Thoracic aorta endothelial cell (primary cell): ENCODE data around the gene ATP10A. TPM values are rescaled to one million over a fixed set of nuclear protein-coding genes. Genes with fewer than 3 reads are reported as not detected.

Experiments
- small RNA-seq: library from RNA; depleted of rRNA; stranded (forward); fragments of <200 nt; gene quantifications from one replicate; pipeline ENCODE3, GENCODE V24; 2012
- total RNA-seq: library from RNA; depleted of rRNA; stranded (reverse); fragments of >200 nt; gene quantifications from 2 replicates; pipeline ENCODE4 v1.2.3, GENCODE V29; 2012

ATP10A gene, protein sequence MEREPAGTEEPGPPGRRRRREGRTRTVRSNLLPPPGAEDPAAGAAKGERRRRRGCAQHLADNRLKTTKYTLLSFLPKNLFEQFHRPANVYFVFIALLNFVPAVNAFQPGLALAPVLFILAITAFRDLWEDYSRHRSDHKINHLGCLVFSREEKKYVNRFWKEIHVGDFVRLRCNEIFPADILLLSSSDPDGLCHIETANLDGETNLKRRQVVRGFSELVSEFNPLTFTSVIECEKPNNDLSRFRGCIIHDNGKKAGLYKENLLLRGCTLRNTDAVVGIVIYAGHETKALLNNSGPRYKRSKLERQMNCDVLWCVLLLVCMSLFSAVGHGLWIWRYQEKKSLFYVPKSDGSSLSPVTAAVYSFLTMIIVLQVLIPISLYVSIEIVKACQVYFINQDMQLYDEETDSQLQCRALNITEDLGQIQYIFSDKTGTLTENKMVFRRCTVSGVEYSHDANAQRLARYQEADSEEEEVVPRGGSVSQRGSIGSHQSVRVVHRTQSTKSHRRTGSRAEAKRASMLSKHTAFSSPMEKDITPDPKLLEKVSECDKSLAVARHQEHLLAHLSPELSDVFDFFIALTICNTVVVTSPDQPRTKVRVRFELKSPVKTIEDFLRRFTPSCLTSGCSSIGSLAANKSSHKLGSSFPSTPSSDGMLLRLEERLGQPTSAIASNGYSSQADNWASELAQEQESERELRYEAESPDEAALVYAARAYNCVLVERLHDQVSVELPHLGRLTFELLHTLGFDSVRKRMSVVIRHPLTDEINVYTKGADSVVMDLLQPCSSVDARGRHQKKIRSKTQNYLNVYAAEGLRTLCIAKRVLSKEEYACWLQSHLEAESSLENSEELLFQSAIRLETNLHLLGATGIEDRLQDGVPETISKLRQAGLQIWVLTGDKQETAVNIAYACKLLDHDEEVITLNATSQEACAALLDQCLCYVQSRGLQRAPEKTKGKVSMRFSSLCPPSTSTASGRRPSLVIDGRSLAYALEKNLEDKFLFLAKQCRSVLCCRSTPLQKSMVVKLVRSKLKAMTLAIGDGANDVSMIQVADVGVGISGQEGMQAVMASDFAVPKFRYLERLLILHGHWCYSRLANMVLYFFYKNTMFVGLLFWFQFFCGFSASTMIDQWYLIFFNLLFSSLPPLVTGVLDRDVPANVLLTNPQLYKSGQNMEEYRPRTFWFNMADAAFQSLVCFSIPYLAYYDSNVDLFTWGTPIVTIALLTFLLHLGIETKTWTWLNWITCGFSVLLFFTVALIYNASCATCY (N-terminal part only)
- under 0.01 TPM in 2 replicates for total RNA-seq

DNA sequence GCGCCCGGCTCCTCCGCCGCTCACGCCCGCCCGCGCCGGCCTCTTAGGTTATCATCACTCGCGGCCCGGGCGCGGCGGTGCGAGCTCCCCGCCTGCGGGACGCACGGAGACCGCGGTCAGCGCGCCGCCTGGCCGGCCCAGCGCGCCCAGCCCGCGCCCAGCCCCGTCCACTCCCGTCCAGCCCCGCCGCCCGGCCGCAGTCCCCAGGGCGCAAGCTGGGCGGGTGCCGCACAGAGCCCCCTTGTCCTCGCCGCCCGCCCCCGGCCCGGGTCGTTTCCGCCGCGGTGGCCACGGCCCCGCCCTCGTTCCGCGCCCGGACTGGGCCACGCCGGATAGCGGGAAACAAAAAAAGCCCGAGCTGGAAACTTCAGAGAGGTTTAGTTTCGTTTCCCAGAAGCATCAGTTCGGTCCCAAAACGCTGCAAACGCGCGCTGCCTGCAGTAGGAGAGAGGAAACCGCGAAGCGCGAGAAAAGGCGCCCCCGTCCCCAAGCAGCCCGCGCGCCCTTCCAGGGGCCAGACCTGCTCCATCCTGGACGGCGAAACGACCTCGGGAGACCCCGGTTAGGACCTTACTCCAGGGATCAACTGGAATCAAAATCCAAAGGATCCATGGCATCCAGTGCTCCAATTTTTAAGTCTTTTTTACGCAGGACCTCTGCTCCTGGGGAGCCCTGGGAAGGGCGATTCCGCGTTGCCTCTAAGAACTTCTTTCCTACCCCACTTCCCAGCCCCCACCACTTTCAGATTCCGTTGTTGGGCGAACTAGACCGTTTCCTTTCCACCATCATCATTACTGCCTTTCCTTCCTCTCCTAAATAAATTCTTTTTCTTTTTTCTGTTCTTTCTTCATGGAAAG lies at the start of gene ATP10A:
Gene ATP10A (minus strand): TSS at position 217 of the 857 bp plus-strand sequence. CDS start 231 bp downstream, outside the sequence.

Small RNAs within 50 kb of the gene (small RNA-seq; reads per million reads assigned to genes)
- not detected for gene MIR4715
- gene RNA5SP390, result not detected
